Activated B cell treated with CpG ODN at 0.5 μM for 24 hours (primary cell): ENCODE data around the gene MON2. TPM values are rescaled to one million over a fixed set of nuclear protein-coding genes. Genes with fewer than 3 reads are reported as not detected.

Source experiments
- ATAC-seq: fragments of 200-7000 bp; cut with Tn5 transposase; one replicate; pipeline ENCODE4 v1.10.0; 2021; ENCODE audit warnings: low read depth, mild to moderate bottlenecking, moderate library complexity
- CTCF ChIA-PET: fragments of 350-600 bp; sonication (Branson Sonifier 250); formaldehyde crosslinking; loops from one replicate; lab custom pipeline; 2021; ENCODE audit warnings: antibody characterized with exemption; lab: Charles Lee
- POLR2A ChIA-PET: fragments of 350-600 bp; sonication (Branson Sonifier 250); formaldehyde crosslinking; loops from one replicate; lab custom pipeline; 2021; ENCODE audit warnings: antibody characterized with exemption; lab: Charles Lee
- DNase-seq: peaks from one replicate; pipeline ENCODE4 v3.0.0; 2022
- H3K27ac Mint-ChIP-seq: one replicate; pipeline ENCODE4 v1.8.0; 2020; ENCODE audit warnings: mixed read lengths
- H3K27me3 Mint-ChIP-seq: one replicate; pipeline ENCODE4 v1.8.0; 2021; ENCODE audit warnings: mixed read lengths
- H3K36me3 Mint-ChIP-seq: one replicate; pipeline ENCODE4 v1.8.0; 2021; ENCODE audit warnings: low read depth, mixed read lengths
- H3K4me1 Mint-ChIP-seq: one replicate; pipeline ENCODE4 v1.8.0; 2021; ENCODE audit warnings: mixed read lengths
- H3K4me3 Mint-ChIP-seq: one replicate; pipeline ENCODE4 v1.8.0; 2020; ENCODE audit warnings: mild to moderate bottlenecking, mixed read lengths
- H3K9me3 Mint-ChIP-seq: one replicate; pipeline ENCODE4 v1.8.0; 2020; ENCODE audit warnings: mixed read lengths
- CTCF ChIP-seq: fragments of 200-600 bp; IDR thresholded peaks from one replicate; pipeline ENCODE4 v1.8.0; 2022; ENCODE audit warnings: antibody characterized with exemption, mild to moderate bottlenecking
- intact Hi-C: fragments of 100-400 bp; cut with micrococcal nuclease; formaldehyde crosslinking; loops from one replicate; pipeline ENCODE4 v1.15.1; 2024
- total RNA-seq: library from RNA; stranded (reverse); gene quantifications from 2 replicates; pipeline ENCODE4 v1.2.3, GENCODE V29; 2022

MON2 gene
- total RNA-seq, 1 donor from 2014 or later: 69.9 TPM

GRCh38 chr12:62435303-62436163 is 31.1 kb upstream of the MON2 start:
- ATAC-seq (peak; percentile 69), DNase-seq (peak; percentile 20)
- intact Hi-C loops: loop anchor here (2.0 kb wide), 1 partner anchor 145 kb away; no protein-coding TSS in a partner anchor
- no peaks in the 10 kb centered on the region for H3K36me3 Mint-ChIP-seq
- CTCF ChIA-PET: interaction anchor here (1.1 to 5.5 kb wide), 6 partner anchors 9 to 378 kb away, joined by 3 to 110 read pairs (median 5); no protein-coding TSS in a partner anchor
- no peak overlapping the region for H3K27ac Mint-ChIP-seq
- peaks cover 15% of the 10 kb centered on the region for H3K27me3 Mint-ChIP-seq
- peaks cover 17% of the 10 kb centered on the region for H3K4me1 Mint-ChIP-seq
- no peak for TF ChIP-seq CTCF
- no peaks in the 10 kb centered on the region for H3K9me3 Mint-ChIP-seq
- H3K4me3 Mint-ChIP-seq: peak overlapping the region; percentile 79
- POLR2A ChIA-PET: no interaction called here

- CTCF ChIA-PET: interaction anchor here (1.3 to 5.5 kb wide), 6 partner anchors 31 to 377 kb away, joined by 4 to 110 read pairs (median 5); partner anchors contain the start of gene MON2
- peak overlapping the region; percentile 79 for H3K4me3 Mint-ChIP-seq
- peaks cover 17% of the 10 kb centered on the region for H3K4me1 Mint-ChIP-seq
- DNase-seq (no peak), ATAC-seq (no peak)
- intact Hi-C loops: no loop called here
- no peak for TF ChIP-seq CTCF
- peaks cover 13% of the 10 kb centered on the region for H3K27me3 Mint-ChIP-seq
- POLR2A ChIA-PET: no interaction called here
- H3K36me3 Mint-ChIP-seq: no peaks in the 10 kb centered on the region
- peaks cover 5% of the 10 kb centered on the region for H3K9me3 Mint-ChIP-seq
- H3K27ac Mint-ChIP-seq: no peak overlapping the region
These were observed 30.5 kb upstream of the MON2 start for GRCh38 chr12:62436164-62436503.

- H3K27me3 Mint-ChIP-seq: peaks cover 10% of the 10 kb centered on the region
- ATAC-seq (no peak), DNase-seq (no peak)
- intact Hi-C loops: loop anchor here (1.0 kb wide), 4 partner anchors 28 to 375 kb away; partner anchors contain the start of gene MON2
- peak; percentile 76 for TF ChIP-seq CTCF
- H3K27ac Mint-ChIP-seq: no peak overlapping the region
- no peak overlapping the region for H3K4me3 Mint-ChIP-seq
- H3K4me1 Mint-ChIP-seq: peaks cover 17% of the 10 kb centered on the region
- POLR2A ChIA-PET: no interaction called here
- peaks cover 20% of the 10 kb centered on the region for H3K9me3 Mint-ChIP-seq
- no peaks in the 10 kb centered on the region for H3K36me3 Mint-ChIP-seq
- CTCF ChIA-PET: interaction anchor here (0.6 to 5.5 kb wide), 19 partner anchors 8 to 375 kb away, joined by 3 to 110 read pairs (median 4); partner anchors contain the start of gene MON2
These were observed 28.4 kb upstream of the MON2 start for GRCh38 chr12:62438098-62438692.

GRCh38 chr12:62446754-62447452 is 19.7 kb upstream of the MON2 start:
- ChIA-PET CTCF (interaction anchor here (1.1 kb wide), 1 partner anchor 9 kb away, joined by 3 read pairs; no protein-coding TSS in a partner anchor), POLR2A (no interaction called here)
- no peak overlapping the region for H3K4me3 Mint-ChIP-seq
- peaks cover 6% of the 10 kb centered on the region for H3K36me3 Mint-ChIP-seq
- H3K9me3 Mint-ChIP-seq: peaks cover 24% of the 10 kb centered on the region
- no peak for ATAC-seq
- TF ChIP-seq CTCF: no peak
- no peaks in the 10 kb centered on the region for H3K4me1 Mint-ChIP-seq
- DNase-seq: no peak
- H3K27ac Mint-ChIP-seq: no peak overlapping the region
- intact Hi-C loops: no loop called here
- peaks cover 3% of the 10 kb centered on the region for H3K27me3 Mint-ChIP-seq
